GM12872 (cell line): Measurements from ENCODE around the gene SCEL.

Experiments used
- TF ChIP-seq, protein P1 (sequence below): IDR thresholded peaks from 3 replicates; pipeline ENCODE4 v1.5.1; 2011; ENCODE audit warnings: low read depth, mild to moderate bottlenecking, low read length, moderate library complexity; ENCODE audit not compliant: insufficient read depth

SCEL gene

DNA sequence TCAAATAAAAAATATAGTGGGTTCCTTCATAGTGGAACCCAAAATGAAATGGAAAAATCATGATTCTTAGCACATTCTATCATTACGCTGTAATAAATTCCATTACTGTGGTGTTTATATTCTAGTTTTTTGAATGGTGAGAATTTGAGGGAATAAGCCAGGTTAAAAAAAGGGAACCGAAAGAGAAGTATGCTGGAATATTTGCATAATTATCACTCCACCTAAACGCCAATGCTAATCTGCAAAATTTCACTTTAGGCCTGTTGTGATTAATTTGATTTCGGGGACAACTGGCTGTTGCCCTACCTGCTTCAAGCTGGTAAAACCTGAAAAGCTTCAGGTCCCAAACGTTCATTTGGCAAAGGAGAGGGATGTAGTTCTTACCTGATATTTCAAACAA, 32.1 kb upstream of the SCEL start:
- TF ChIP-seq, protein P1, sequence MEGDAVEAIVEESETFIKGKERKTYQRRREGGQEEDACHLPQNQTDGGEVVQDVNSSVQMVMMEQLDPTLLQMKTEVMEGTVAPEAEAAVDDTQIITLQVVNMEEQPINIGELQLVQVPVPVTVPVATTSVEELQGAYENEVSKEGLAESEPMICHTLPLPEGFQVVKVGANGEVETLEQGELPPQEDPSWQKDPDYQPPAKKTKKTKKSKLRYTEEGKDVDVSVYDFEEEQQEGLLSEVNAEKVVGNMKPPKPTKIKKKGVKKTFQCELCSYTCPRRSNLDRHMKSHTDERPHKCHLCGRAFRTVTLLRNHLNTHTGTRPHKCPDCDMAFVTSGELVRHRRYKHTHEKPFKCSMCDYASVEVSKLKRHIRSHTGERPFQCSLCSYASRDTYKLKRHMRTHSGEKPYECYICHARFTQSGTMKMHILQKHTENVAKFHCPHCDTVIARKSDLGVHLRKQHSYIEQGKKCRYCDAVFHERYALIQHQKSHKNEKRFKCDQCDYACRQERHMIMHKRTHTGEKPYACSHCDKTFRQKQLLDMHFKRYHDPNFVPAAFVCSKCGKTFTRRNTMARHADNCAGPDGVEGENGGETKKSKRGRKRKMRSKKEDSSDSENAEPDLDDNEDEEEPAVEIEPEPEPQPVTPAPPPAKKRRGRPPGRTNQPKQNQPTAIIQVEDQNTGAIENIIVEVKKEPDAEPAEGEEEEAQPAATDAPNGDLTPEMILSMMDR, result no peak

GRCh38 chr13:77506874-77507273, 28.6 kb upstream of the SCEL start:
- TF ChIP-seq, protein P1, result no peak

- TF ChIP-seq, protein P1, result no peak
These were observed 27.4 kb upstream of the SCEL start for GRCh38 chr13:77507931-77508776.

GRCh38 chr13:77508959-77509620, 26.4 kb upstream of the SCEL start:
- TF ChIP-seq, protein P1, result no peak

DNA sequence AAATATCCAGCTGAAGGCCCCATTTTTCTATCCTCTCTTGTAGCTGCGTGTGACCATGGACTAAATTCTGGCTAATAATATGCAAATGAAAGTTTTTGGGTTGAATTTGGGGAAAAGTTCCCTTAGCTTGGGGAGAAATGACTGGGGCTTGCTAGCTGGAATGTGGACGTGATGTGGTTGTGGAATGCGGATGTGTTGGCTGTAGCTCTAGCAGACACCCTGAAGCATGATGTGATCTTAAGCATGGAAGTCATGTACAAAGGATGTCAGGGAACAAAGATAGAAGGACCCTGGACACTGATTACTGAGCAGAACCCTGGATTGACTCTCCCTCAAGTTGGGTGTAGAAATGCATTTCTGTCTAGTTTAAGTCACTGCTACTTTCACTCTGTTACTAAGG, 25.4 kb upstream of the SCEL start:
- TF ChIP-seq, protein P1, result no peak

- TF ChIP-seq, protein P1, result no peak
These were observed 24.0 kb upstream of the SCEL start for GRCh38 chr13:77511552-77511951.

DNA sequence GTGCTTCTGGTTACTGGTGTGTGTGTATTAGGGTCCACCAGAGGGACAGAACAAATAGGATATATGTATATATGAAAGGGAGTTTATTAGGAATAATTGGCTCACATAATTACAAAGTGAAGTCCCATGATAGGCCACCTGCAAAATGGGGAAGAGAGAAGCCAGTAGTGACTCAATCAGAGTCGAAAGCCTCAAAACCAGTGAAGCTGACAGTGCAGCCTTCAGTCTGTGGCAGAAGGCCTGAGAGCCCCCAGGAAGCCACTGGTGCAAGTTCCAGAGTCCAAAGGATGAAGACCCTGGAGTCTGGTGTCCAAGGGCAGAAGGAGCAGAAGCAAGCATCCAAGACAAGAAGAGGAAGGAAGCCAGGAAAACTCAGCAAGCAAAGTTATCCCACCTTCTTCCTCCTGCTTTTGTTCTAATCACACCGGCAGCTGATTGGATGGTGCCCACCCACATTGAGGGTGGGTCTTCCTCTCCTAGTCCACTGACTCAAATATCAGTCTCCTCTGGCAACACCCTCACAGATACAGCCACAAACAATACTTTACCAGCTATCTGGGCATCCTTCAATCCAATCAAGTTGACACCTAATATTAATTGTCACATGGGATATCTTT, 21.7 kb upstream of the SCEL start:
- TF ChIP-seq, protein P1, result no peak
